H1 (cell line): ENCODE measurements around the gene WNT9B. TPM values are rescaled to one million over a fixed set of nuclear protein-coding genes. Genes with fewer than 3 reads are reported as not detected.

Experiments
- CTCF ChIA-PET: fragments of 300-600 bp; sonication (Branson Sonifier 250); formaldehyde crosslinking; loops from one replicate; lab custom pipeline; 2021; ENCODE audit not compliant: partially characterized antibody; lab: Charles Lee
- POLR2A ChIA-PET: fragments of 300-600 bp; sonication (Branson Sonifier 250); formaldehyde crosslinking; loops from one replicate; lab custom pipeline; 2021; ENCODE audit warnings: inconsistent platforms; ENCODE audit not compliant: partially characterized antibody; lab: Charles Lee
- DNase-seq, 2 experiments: peaks; one replicate each; pipeline versions ENCODE4 v3.0.0 to v3.0.0-alpha.2; 2010 to 2022; ENCODE audit warnings: low spot score in 2 of 2, low read depth in 1 of 2, mixed read lengths in 1 of 2
- FAIRE-seq: peaks from 2 replicates; lab custom pipeline; 2011; peaks lifted over from hg19 to GRCh38; lab: Jason Lieb, UNC
- H2AFZ ChIP-seq: 2 replicates; pipeline ENCODE4 v1.8.1; 2012; ENCODE audit warnings: low read length, inconsistent platforms
- H2AK5ac ChIP-seq: 2 replicates; pipeline ENCODE4 v1.6.1; 2013; ENCODE audit warnings: low read depth, low read length
- H2BK120ac ChIP-seq: replicated peaks from 2 replicates; pipeline ENCODE3; 2013; ENCODE audit warnings: low read depth, low read length, inconsistent platforms
- H2BK12ac ChIP-seq: 2 replicates; pipeline ENCODE4 v1.6.1; 2013; ENCODE audit warnings: low read depth, low read length
- H2BK15ac ChIP-seq: 2 replicates; pipeline ENCODE4 v1.6.1; 2013; ENCODE audit warnings: low read length
- H2BK20ac ChIP-seq: 2 replicates; pipeline ENCODE4 v1.6.1; 2013; ENCODE audit warnings: low read length
- H2BK5ac ChIP-seq: 2 replicates; pipeline ENCODE4 v1.6.1; 2013; ENCODE audit warnings: low read depth, low read length
- H3K14ac ChIP-seq: 2 replicates; pipeline ENCODE4 v1.6.1; 2013; ENCODE audit warnings: inconsistent platforms; ENCODE audit not compliant: insufficient read length
- H3K18ac ChIP-seq: 2 replicates; pipeline ENCODE4 v1.6.1; 2013; ENCODE audit warnings: low read length; ENCODE audit errors: extremely low read depth
- H3K23ac ChIP-seq: 2 replicates; pipeline ENCODE4 v1.6.1; 2013; ENCODE audit warnings: inconsistent platforms; ENCODE audit not compliant: insufficient read length
- H3K23me2 ChIP-seq: 2 replicates; pipeline ENCODE4 v1.6.1; 2013; ENCODE audit warnings: low read depth, low read length
- H3K27ac ChIP-seq: 2 replicates; pipeline ENCODE4 v1.6.1; 2011; ENCODE audit warnings: low read depth, low read length, inconsistent platforms
- H3K27me3 ChIP-seq, 4 experiments: replicated peaks in 1 of 4; 1 replicate in 1 of 4; 2 replicates in 3 of 4; pipeline versions ENCODE4 v1.6.1 to v1.8.1; 2011 to 2013; ENCODE audit warnings: low read length in 3 of 4, mild to moderate bottlenecking in 3 of 4, inconsistent platforms in 2 of 4, mixed read lengths in 2 of 4, moderate library complexity in 1 of 4; ENCODE audit not compliant: control insufficient read depth in 3 of 4, insufficient read depth in 3 of 4; ENCODE audit errors: extremely low read depth in 1 of 4
- H3K36me3 ChIP-seq, 4 experiments: 2 replicates each; pipeline versions ENCODE4 v1.6.1 to v1.8.1; 2011 to 2013; ENCODE audit warnings: mild to moderate bottlenecking in 4 of 4, low read length in 3 of 4, moderate library complexity in 2 of 4, control low read depth in 1 of 4, inconsistent platforms in 1 of 4; ENCODE audit not compliant: insufficient read depth in 4 of 4, control insufficient read depth in 2 of 4
- H3K4ac ChIP-seq: replicated peaks from 2 replicates; pipeline ENCODE3; 2013; ENCODE audit warnings: low read length, low read depth, mixed read lengths, inconsistent platforms; ENCODE audit not compliant: insufficient read length
- H3K4me1 ChIP-seq, 4 experiments: replicated peaks in 1 of 4; 1 replicate in 1 of 4; 2 replicates in 3 of 4; pipeline versions ENCODE4 v1.6.1 to v1.8.1; 2011 to 2013; ENCODE audit warnings: low read length in 3 of 4, inconsistent platforms in 2 of 4, mixed read lengths in 1 of 4; ENCODE audit not compliant: insufficient read depth in 4 of 4, control insufficient read depth in 3 of 4
- H3K4me2 ChIP-seq, 2 experiments: 2 replicates each; pipeline versions ENCODE4 v1.6.1 to v1.8.1; 2011 to 2013; ENCODE audit warnings: low read depth in 2 of 2, low read length in 2 of 2, control low read depth in 1 of 2, inconsistent platforms in 1 of 2, mild to moderate bottlenecking in 1 of 2; ENCODE audit not compliant: insufficient read depth in 1 of 2
- H3K4me3 ChIP-seq, 4 experiments: fragments of 200-600, 300-600 bp in 1 of 4; sonication (generic), shearing (Covaris generic), sonication (Bioruptor Twin) in 1 of 4; 2 replicates each; pipeline versions ENCODE4 v1.5.1 to v1.8.1; 2011 to 2016; ENCODE audit warnings: low read length in 4 of 4, low read depth in 3 of 4, control low read depth in 2 of 4, inconsistent platforms in 2 of 4, mild to moderate bottlenecking in 2 of 4, mixed read lengths in 1 of 4, moderate library complexity in 1 of 4; ENCODE audit not compliant: insufficient read depth in 2 of 4; ENCODE audit errors: extremely low read depth in 1 of 4
- H3K56ac ChIP-seq: replicated peaks from 2 replicates; pipeline ENCODE3; 2013; ENCODE audit warnings: low read depth, mild to moderate bottlenecking, mixed read lengths, low read length, inconsistent platforms; ENCODE audit not compliant: insufficient read length
- H3K79me1 ChIP-seq: 2 replicates; pipeline ENCODE4 v1.6.1; 2013; ENCODE audit warnings: low read depth, low read length, control low read depth
- H3K79me2 ChIP-seq, 2 experiments: 2 replicates each; pipeline versions ENCODE4 v1.6.1 to v1.8.1; 2012 to 2013; ENCODE audit warnings: low read length in 2 of 2, mild to moderate bottlenecking in 2 of 2, inconsistent platforms in 1 of 2; ENCODE audit not compliant: insufficient read depth in 2 of 2, control insufficient read depth in 1 of 2
- H3K9ac ChIP-seq, 4 experiments: replicated peaks in 1 of 4; 1 replicate in 1 of 4; 2 replicates in 3 of 4; pipeline versions ENCODE4 v1.6.1 to v1.8.1; 2011 to 2013; ENCODE audit warnings: low read depth in 3 of 4, low read length in 3 of 4, control low read depth in 2 of 4, mild to moderate bottlenecking in 2 of 4, moderate library complexity in 2 of 4, inconsistent platforms in 1 of 4; ENCODE audit errors: extremely low read depth in 1 of 4
- H3K9me3 ChIP-seq, 2 experiments: 2 replicates each; pipeline versions ENCODE4 v1.6.1 to v1.8.1; 2012 to 2013; ENCODE audit warnings: mild to moderate bottlenecking in 2 of 2, moderate library complexity in 2 of 2, control low read depth in 1 of 2, inconsistent platforms in 1 of 2, low read depth in 1 of 2, low read length in 1 of 2, mixed read lengths in 1 of 2; ENCODE audit not compliant: insufficient read depth in 2 of 2
- H4K20me1 ChIP-seq, 2 experiments: replicated peaks in 1 of 2; 2 replicates each; pipeline versions ENCODE3 to v1.8.1; 2011 to 2013; ENCODE audit warnings: inconsistent platforms in 2 of 2, low read length in 2 of 2, mild to moderate bottlenecking in 1 of 2; ENCODE audit not compliant: insufficient read depth in 2 of 2, control insufficient read depth in 1 of 2
- H4K5ac ChIP-seq: 2 replicates; pipeline ENCODE4 v1.6.1; 2013; ENCODE audit warnings: low read length, low read depth, mixed read lengths, inconsistent platforms; ENCODE audit not compliant: insufficient read length
- H4K8ac ChIP-seq: 2 replicates; pipeline ENCODE4 v1.8.0; 2013; ENCODE audit warnings: mild to moderate bottlenecking, moderate library complexity, low read length, inconsistent platforms; ENCODE audit not compliant: insufficient read depth; ENCODE audit errors: extremely low read depth
- H4K91ac ChIP-seq: replicated peaks from 2 replicates; pipeline ENCODE3; 2013; ENCODE audit warnings: low read length, mixed read lengths, inconsistent platforms; ENCODE audit not compliant: insufficient read length
- ASH2L ChIP-seq: fragments of 200-600, 300-600 bp; sonication (generic); IDR thresholded peaks from one replicate; pipeline ENCODE4 v1.7.1; 2017; ENCODE audit warnings: low read length
- CREB1 ChIP-seq: IDR thresholded peaks from 2 replicates; pipeline ENCODE4 v1.6.1; 2012; ENCODE audit warnings: inconsistent platforms
- EGR1 ChIP-seq: IDR thresholded peaks from 2 replicates; pipeline ENCODE4 v1.6.1; 2011; ENCODE audit warnings: low read depth, low read length, borderline replicate concordance
- EZH2 ChIP-seq: fragments of 200-600 bp; sonication (generic); IDR thresholded peaks from 2 replicates; pipeline ENCODE4 v1.7.1; 2012; ENCODE audit warnings: low read depth, mild to moderate bottlenecking, moderate library complexity, low read length, inconsistent platforms; ENCODE audit not compliant: severe bottlenecking
- GTF2F1 ChIP-seq: IDR thresholded peaks from 2 replicates; pipeline ENCODE4 v1.6.1; 2012; ENCODE audit warnings: low read depth, low read length, improper control_type of control experiment, borderline replicate concordance
- MAFK ChIP-seq: IDR thresholded peaks from 2 replicates; pipeline ENCODE4 v1.6.1; 2012; ENCODE audit warnings: low read depth, mild to moderate bottlenecking, improper control_type of control experiment, low read length
- MAX ChIP-seq: IDR thresholded peaks from 2 replicates; pipeline ENCODE4 v1.6.1; 2012; ENCODE audit warnings: inconsistent platforms
- NANOG ChIP-seq: IDR thresholded peaks from 2 replicates; pipeline ENCODE4 v1.6.1; 2011; ENCODE audit warnings: low read length, low read depth, mild to moderate bottlenecking, inconsistent platforms; ENCODE audit not compliant: insufficient read depth, poor library complexity, severe bottlenecking
- POU5F1 ChIP-seq: IDR thresholded peaks from 2 replicates; pipeline ENCODE4 v1.6.1; 2011; ENCODE audit warnings: low read depth, mild to moderate bottlenecking, low read length, moderate library complexity
- RBBP5 ChIP-seq: IDR thresholded peaks from 2 replicates; pipeline ENCODE4 v1.7.1; 2012; ENCODE audit warnings: low read depth, mild to moderate bottlenecking, inconsistent platforms, low read length, moderate library complexity, borderline replicate concordance
- SIX5 ChIP-seq: IDR thresholded peaks from 2 replicates; pipeline ENCODE4 v1.6.1; 2011; ENCODE audit warnings: mild to moderate bottlenecking, low read depth, low read length
- TEAD4 ChIP-seq: IDR thresholded peaks from 2 replicates; pipeline ENCODE4 v1.6.1; 2012; ENCODE audit warnings: low read depth, low read length, inconsistent platforms, mixed read lengths
- YY1 ChIP-seq: IDR thresholded peaks from 2 replicates; pipeline ENCODE4 v1.6.1; 2011; ENCODE audit warnings: low read depth, mild to moderate bottlenecking, low read length
- WGBS, 2 experiments: shearing (Covaris generic) in 1 of 2; methylation state at CpG; one replicate each; pipeline versions ENCODE4 v1.1.6 to v1.1.7; 2013 to 2015; ENCODE audit warnings: low lambda C conversion rate in 2 of 2, mixed read lengths in 2 of 2, inconsistent platforms in 1 of 2, low coverage in 1 of 2, missing lambda C conversion rate in 1 of 2; ENCODE audit not compliant: insufficient replicate concordance in 2 of 2, insufficient coverage in 1 of 2, insufficient read length in 1 of 2; ENCODE audit errors: extremely low coverage in 1 of 2, missing lambda C conversion rate in 1 of 2; 5-methylcytosine and 5-hydroxymethylcytosine counted together
- polyA plus RNA-seq, 7 experiments: library from polyadenylated mRNA; depleted of rRNA in 3 of 7; stranded (reverse) in 5 of 7; unstranded in 2 of 7; fragments of >200 nt in 5 of 7; fragments of 200-250 nt in 2 of 7; gene quantifications; 1 replicate in 5 of 7; 2 replicates in 1 of 7; 4 replicates in 1 of 7; pipeline versions ENCODE4 v1.2.1 to v1.2.3, GENCODE V29; 2011 to 2013; ENCODE audit warnings: missing spikeins in 2 of 7, mixed read lengths in 2 of 7
- total RNA-seq: library from RNA; stranded (reverse); fragmentation: NEBNext Ultra II Directional; extraction: Animal tissue kit (Norgen Biotek cat#: 25700); gene quantifications from 2 replicates; pipeline ENCODE4 v1.2.1, GENCODE V29; 2021

Gene WNT9B
- total and polyA plus RNA-seq, 2 of the 8 experiments (the other 6 are each of a cell fraction or from before 2014, with no cell fraction given), result 0.21 TPM; not detected in 1

GRCh38 chr17:46894024-46894423, 42.6 kb downstream of the WNT9B start:
- ChIA-PET CTCF (interaction anchor here (0.7 to 4.3 kb wide), 10 partner anchors 11 to 59 kb away, joined by 3 to 29 read pairs (median 4); no protein-coding TSS in a partner anchor), POLR2A (no interaction called here)
- Histone ChIP-seq H3K79me2 (no peaks in the 10 kb centered on the region), H3K4me3 (no peak overlapping the region), H4K5ac (no peak overlapping the region), H4K20me1 (no peaks in the 10 kb centered on the region), H2BK15ac (peak overlapping the region; percentile 2; the same call in 1 of the 2 replicates), H3K79me1 (no peaks in the 10 kb centered on the region), H2AFZ (no peak overlapping the region), H3K36me3 (no peaks in the 10 kb centered on the region), H2BK5ac (peak overlapping the region; percentile 3; the same call in 1 of the 2 replicates), H4K91ac (peak overlapping the region; percentile 52), H3K4me2 (no peak overlapping the region), H3K4ac (no peak overlapping the region), H2BK20ac (peak overlapping the region; percentile 28; the same call in 1 of the 2 replicates), H4K8ac (no peak overlapping the region), H3K18ac (no peak overlapping the region), H3K56ac (no peak overlapping the region), H3K9me3 (0 out of 4 replicates have a peak, but pooled peaks cover 0 to 4% of the 10 kb centered on the region in 2 experiments), H3K23ac (no peak overlapping the region), H3K27ac (no peak overlapping the region), H3K9ac (no peak overlapping the region), H2BK12ac (no peak overlapping the region; the same call in 1 of the 2 replicates), H3K27me3 (no peaks in the 10 kb centered on the region), H3K14ac (no peak overlapping the region), H3K4me1 (peaks cover 0 to 8% (median 0%) of the 10 kb centered on the region in 4 experiments; a peak in 3 of 7 replicates), H2BK120ac (no peak overlapping the region), H3K23me2 (no peaks in the 10 kb centered on the region), H2AK5ac (no peak overlapping the region)
- DNase-seq (no peak), FAIRE-seq (no peak)
- 84% methylated on average over 9 of the region's 9 CpGs; no CpG with 5 or more reads in 1 of the 2 experiments for WGBS, 2 experiments
- no peak for TF ChIP-seq TEAD4
- no peak for TF ChIP-seq GTF2F1
- no peak for TF ChIP-seq EZH2
- no peak for TF ChIP-seq EGR1
- no peak for TF ChIP-seq ASH2L
- TF ChIP-seq YY1, result no peak
- no peak for TF ChIP-seq NANOG
- no peak for TF ChIP-seq CREB1
- TF ChIP-seq SIX5, result no peak
- TF ChIP-seq RBBP5, result no peak
- no peak for TF ChIP-seq MAX
- TF ChIP-seq MAFK, result no peak
- no peak for TF ChIP-seq POU5F1
